Caco-2 (cell line): ENCODE data around the gene LZIC. TPM values are rescaled to one million over a fixed set of nuclear protein-coding genes. Genes with fewer than 3 reads are reported as not detected.

Source experiments
- BruUV-seq: library from RNA; stranded (reverse); fragments of 400-500 nt; replicated peaks from 2 replicates; lab custom pipeline; 2021; lab: Mats Ljungman, UMichigan
- CTCF ChIA-PET: fragments of 300-600 bp; sonication (Branson Sonifier 250); formaldehyde crosslinking; loops from one replicate; lab custom pipeline; 2022; ENCODE audit warnings: antibody characterized with exemption; lab: Charles Lee
- POLR2A ChIA-PET: fragments of 300-600 bp; sonication (Branson Sonifier 250); formaldehyde crosslinking; loops from one replicate; lab custom pipeline; 2022; ENCODE audit warnings: antibody characterized with exemption; lab: Charles Lee
- DNase-seq, 2 experiments: peaks; one replicate each; pipeline versions ENCODE4 v3.0.0 to v3.0.0-alpha.2; 2020 to 2022
- H3K27me3 ChIP-seq: replicated peaks from 2 replicates; pipeline ENCODE4 v1.6.0; 2011; ENCODE audit warnings: low read length; ENCODE audit not compliant: control insufficient read depth, insufficient read depth
- H3K36me3 ChIP-seq: 2 replicates; pipeline ENCODE4 v1.5.1; 2011; ENCODE audit warnings: low read length; ENCODE audit not compliant: control insufficient read depth, insufficient read depth
- H3K4me1 ChIP-seq: fragments of 250-450 bp; sonication (Bioruptor Pico); 2 replicates; pipeline ENCODE4 v1.5.1; 2020; ENCODE audit warnings: mild to moderate bottlenecking
- H3K4me3 ChIP-seq: 2 replicates; pipeline ENCODE4 v1.5.1; 2011; ENCODE audit warnings: low read depth, mild to moderate bottlenecking, control low read depth, low read length
- H3K9me3 ChIP-seq: fragments of 250-450 bp; sonication (Bioruptor Pico); 2 replicates; pipeline ENCODE4 v1.5.1; 2020; ENCODE audit warnings: mild to moderate bottlenecking, moderate library complexity
- H3K27ac Mint-ChIP-seq: one replicate; pipeline ENCODE4 v1.8.0; 2022; ENCODE audit warnings: mixed read lengths; ENCODE audit not compliant: unreplicated experiment
- H3K27me3 Mint-ChIP-seq: one replicate; pipeline ENCODE4 v1.8.0; 2022; ENCODE audit warnings: mixed read lengths; ENCODE audit not compliant: insufficient read depth, unreplicated experiment
- H3K36me3 Mint-ChIP-seq: one replicate; pipeline ENCODE4 v1.8.0; 2022; ENCODE audit warnings: mild to moderate bottlenecking, mixed read lengths; ENCODE audit not compliant: insufficient read depth, unreplicated experiment
- H3K4me1 Mint-ChIP-seq: one replicate; pipeline ENCODE4 v1.8.0; 2022; ENCODE audit warnings: low read depth, mixed read lengths; ENCODE audit not compliant: unreplicated experiment
- H3K4me3 Mint-ChIP-seq: one replicate; pipeline ENCODE4 v1.8.0; 2022; ENCODE audit warnings: mild to moderate bottlenecking, moderate library complexity, mixed read lengths; ENCODE audit not compliant: unreplicated experiment
- H3K9me3 Mint-ChIP-seq: one replicate; pipeline ENCODE4 v1.8.0; 2022; ENCODE audit warnings: mixed read lengths; ENCODE audit not compliant: unreplicated experiment
- CTCF ChIP-seq, 2 experiments: fragments of 200-600 bp in 1 of 2; IDR thresholded peaks; 1 replicate in 1 of 2; 2 replicates in 1 of 2; pipeline versions ENCODE4 v1.5.1 to v1.8.0; 2011 to 2022; ENCODE audit warnings: antibody characterized with exemption in 1 of 2, control low read depth in 1 of 2, inconsistent platforms in 1 of 2, low read depth in 1 of 2, low read length in 1 of 2, mild to moderate bottlenecking in 1 of 2, moderate library complexity in 1 of 2; ENCODE audit not compliant: insufficient read depth in 1 of 2, severe bottlenecking in 1 of 2, unreplicated experiment in 1 of 2
- intact Hi-C: fragments of 100-400 bp; cut with micrococcal nuclease; formaldehyde crosslinking; loops from one replicate; pipeline ENCODE4 v1.10.0; 2022; ENCODE audit not compliant: unreplicated experiment
- total RNA-seq: library from RNA; stranded (reverse); gene quantifications from 2 replicates; pipeline ENCODE4 v1.2.3, GENCODE V29; 2022

The LZIC gene
- total RNA-seq, 1 experiment from 2014 or later: 33.2 TPM

- ChIA-PET POLR2A (no interaction called here), CTCF (no interaction called here)
- peaks cover 6% of the 10 kb centered on the region for H3K36me3 Mint-ChIP-seq
- H3K4me3 Mint-ChIP-seq: no peak overlapping the region
- intact Hi-C loops: no loop called here
- Histone ChIP-seq H3K4me1 (no peaks in the 10 kb centered on the region), H3K9me3 (no peaks in the 10 kb centered on the region), H3K4me3 (no peak overlapping the region), H3K36me3 (no peaks in the 10 kb centered on the region; the same call in 1 of the 2 replicates), H3K27me3 (no peaks in the 10 kb centered on the region)
- H3K9me3 Mint-ChIP-seq: no peaks in the 10 kb centered on the region
- no peaks in the 10 kb centered on the region for H3K4me1 Mint-ChIP-seq
- TF ChIP-seq CTCF (IDR thresholded peaks at IDR 0.05; ENCODE audit: insufficient read depth in 1 of 2, low read depth in 1 of 2, low read length in 1 of 2, severe bottlenecking in 1 of 2, unreplicated experiment in 1 of 2): no peak
- no peaks in the 10 kb centered on the region for H3K27me3 Mint-ChIP-seq
- no peak for DNase-seq
- no peak overlapping the region for H3K27ac Mint-ChIP-seq
- no TSS peak for BruUV-seq
Measured at GRCh38 chr1:9927259-9927658, 15.9 kb downstream of the LZIC start.

- TF ChIP-seq CTCF (IDR thresholded peaks at IDR 0.05; ENCODE audit: insufficient read depth in 1 of 2, low read depth in 1 of 2, low read length in 1 of 2, severe bottlenecking in 1 of 2, unreplicated experiment in 1 of 2): no peak
- no peak overlapping the region for H3K27ac Mint-ChIP-seq
- peaks cover 2% of the 10 kb centered on the region for H3K27me3 Mint-ChIP-seq
- intact Hi-C loops: no loop called here
- no peaks in the 10 kb centered on the region for H3K4me1 Mint-ChIP-seq
- Histone ChIP-seq H3K4me3 (no peak overlapping the region), H3K36me3 (no peaks in the 10 kb centered on the region), H3K4me1 (no peaks in the 10 kb centered on the region), H3K9me3 (no peaks in the 10 kb centered on the region), H3K27me3 (no peaks in the 10 kb centered on the region)
- BruUV-seq: no TSS peak
- ChIA-PET CTCF (no interaction called here), POLR2A (interaction anchor here (0.8 kb wide), 1 partner anchor 11 kb away, joined by 3 read pairs; no protein-coding TSS in a partner anchor)
- H3K4me3 Mint-ChIP-seq: no peak overlapping the region
- no peaks in the 10 kb centered on the region for H3K36me3 Mint-ChIP-seq
- H3K9me3 Mint-ChIP-seq: no peaks in the 10 kb centered on the region
- no peak for DNase-seq
Measured at GRCh38 chr1:9922342-9922741, 20.8 kb downstream of the LZIC start.

GRCh38 chr1:9920606-9921005, 22.6 kb downstream of the LZIC start:
- no peak overlapping the region for H3K4me3 ChIP-seq
- H3K4me1 ChIP-seq: no peaks in the 10 kb centered on the region
- H3K36me3 ChIP-seq: no peaks in the 10 kb centered on the region
- H3K27me3 ChIP-seq: no peaks in the 10 kb centered on the region
- intact Hi-C loops: no loop called here
- Mint-ChIP-seq H3K27ac (no peak overlapping the region), H3K27me3 (peaks cover 2% of the 10 kb centered on the region), H3K9me3 (no peaks in the 10 kb centered on the region), H3K4me3 (no peak overlapping the region), H3K36me3 (no peaks in the 10 kb centered on the region), H3K4me1 (no peaks in the 10 kb centered on the region)
- BruUV-seq: no TSS peak
- POLR2A ChIA-PET: no interaction called here
- no peak for DNase-seq
- no peak for TF ChIP-seq CTCF (IDR thresholded peaks at IDR 0.05; ENCODE audit: insufficient read depth in 1 of 2, low read depth in 1 of 2, low read length in 1 of 2, severe bottlenecking in 1 of 2, unreplicated experiment in 1 of 2)
- no peaks in the 10 kb centered on the region for H3K9me3 ChIP-seq
- CTCF ChIA-PET: no interaction called here
